H9 (cell line): ENCODE data around the gene CFAP299. TPM values are rescaled to one million over a fixed set of nuclear protein-coding genes. Genes with fewer than 3 reads are reported as not detected.

Experiments
- DNase-seq: peaks from one replicate; pipeline ENCODE4 v3.0.0-alpha.2; 2017
- H2AFZ ChIP-seq: one replicate; pipeline ENCODE4 v1.6.1; 2013; ENCODE audit warnings: mild to moderate bottlenecking, low read length, control low read depth, moderate library complexity
- H2AK5ac ChIP-seq: 2 replicates; pipeline ENCODE4 v1.6.1; 2013; ENCODE audit warnings: low read length, control low read depth, mixed read lengths; ENCODE audit not compliant: insufficient read length
- H2BK120ac ChIP-seq: one replicate; pipeline ENCODE4 v1.6.1; 2013; ENCODE audit warnings: low read depth, mild to moderate bottlenecking, low read length, control low read depth, inconsistent platforms; ENCODE audit not compliant: poor library complexity, severe bottlenecking
- H2BK12ac ChIP-seq: 2 replicates; pipeline ENCODE4 v1.6.1; 2013; ENCODE audit warnings: low read length, control low read depth, mixed read lengths, low read depth; ENCODE audit not compliant: insufficient read length
- H2BK15ac ChIP-seq: 2 replicates; pipeline ENCODE4 v1.6.1; 2013; ENCODE audit warnings: low read depth, low read length, control low read depth
- H2BK20ac ChIP-seq: one replicate; pipeline ENCODE4 v1.6.1; 2013; ENCODE audit warnings: low read depth, mild to moderate bottlenecking, low read length, control low read depth, inconsistent platforms; ENCODE audit not compliant: poor library complexity, severe bottlenecking
- H2BK5ac ChIP-seq: 2 replicates; pipeline ENCODE4 v1.6.1; 2013; ENCODE audit warnings: low read length, control low read depth, mixed read lengths; ENCODE audit not compliant: insufficient read length
- H3K14ac ChIP-seq: 2 replicates; pipeline ENCODE4 v1.6.1; 2013; ENCODE audit warnings: low read length, control low read depth; ENCODE audit not compliant: insufficient read depth
- H3K18ac ChIP-seq: 2 replicates; pipeline ENCODE4 v1.6.1; 2013; ENCODE audit warnings: low read depth, mild to moderate bottlenecking, mixed read lengths, low read length, control low read depth; ENCODE audit not compliant: insufficient read length
- H3K23ac ChIP-seq: 2 replicates; pipeline ENCODE4 v1.6.1; 2013; ENCODE audit warnings: low read length, control low read depth, mixed read lengths, low read depth; ENCODE audit not compliant: insufficient read length
- H3K23me2 ChIP-seq: 2 replicates; pipeline ENCODE4 v1.6.1; 2013; ENCODE audit warnings: low read depth, mild to moderate bottlenecking, mixed read lengths, low read length, control low read depth; ENCODE audit not compliant: insufficient read length, poor library complexity, severe bottlenecking
- H3K27ac ChIP-seq: 2 replicates; pipeline ENCODE4 v1.5.1; 2013; ENCODE audit warnings: low read length, control low read depth, mixed read lengths, low read depth; ENCODE audit not compliant: insufficient read length
- H3K27me3 ChIP-seq: 2 replicates; pipeline ENCODE4 v1.6.1; 2013; ENCODE audit warnings: low read length, control low read depth, inconsistent platforms; ENCODE audit not compliant: insufficient read depth
- H3K4ac ChIP-seq: 2 replicates; pipeline ENCODE4 v1.6.1; 2013; ENCODE audit warnings: low read depth, mild to moderate bottlenecking, control low read depth, inconsistent platforms, low read length, moderate library complexity
- H3K4me1 ChIP-seq: 2 replicates; pipeline ENCODE4 v1.6.1; 2013; ENCODE audit warnings: low read length, control low read depth, inconsistent platforms; ENCODE audit not compliant: insufficient read depth
- H3K4me2 ChIP-seq: 2 replicates; pipeline ENCODE4 v1.6.1; 2013; ENCODE audit warnings: low read length, control low read depth, mixed read lengths; ENCODE audit not compliant: insufficient read length, insufficient read depth
- H3K56ac ChIP-seq: 2 replicates; pipeline ENCODE4 v1.6.1; 2013; ENCODE audit warnings: low read depth, mild to moderate bottlenecking, mixed read lengths, low read length, control low read depth; ENCODE audit not compliant: insufficient read length
- H3K79me1 ChIP-seq: 2 replicates; pipeline ENCODE4 v1.6.1; 2013; ENCODE audit warnings: low read depth, mild to moderate bottlenecking, moderate library complexity, low read length, control low read depth, inconsistent platforms; ENCODE audit not compliant: insufficient read depth, poor library complexity, severe bottlenecking
- H3K79me2 ChIP-seq: 2 replicates; pipeline ENCODE4 v1.6.1; 2013; ENCODE audit warnings: low read length, control low read depth, inconsistent platforms; ENCODE audit not compliant: insufficient read depth
- H3K9ac ChIP-seq: 2 replicates; pipeline ENCODE4 v1.6.1; 2013; ENCODE audit warnings: low read length, control low read depth, mixed read lengths; ENCODE audit not compliant: insufficient read length; ENCODE audit errors: extremely low read depth
- H3K9me3 ChIP-seq: one replicate; pipeline ENCODE4 v1.6.1; 2013; ENCODE audit warnings: low read depth, low read length, inconsistent platforms; ENCODE audit not compliant: control insufficient read depth
- H3T11ph ChIP-seq: one replicate; pipeline ENCODE4 v1.6.1; 2013; ENCODE audit warnings: mild to moderate bottlenecking, low read length, control low read depth, inconsistent platforms
- H4K20me1 ChIP-seq: one replicate; pipeline ENCODE4 v1.6.1; 2013; ENCODE audit not compliant: control insufficient read depth, insufficient read length, insufficient read depth
- H4K5ac ChIP-seq: 2 replicates; pipeline ENCODE4 v1.6.1; 2013; ENCODE audit warnings: low read depth, mild to moderate bottlenecking, mixed read lengths, low read length, control low read depth; ENCODE audit not compliant: insufficient read length
- H4K8ac ChIP-seq: replicated peaks from 2 replicates; pipeline ENCODE4 v1.6.1; 2013; ENCODE audit warnings: low read length, control low read depth, mixed read lengths, low read depth; ENCODE audit not compliant: insufficient read length
- H4K91ac ChIP-seq: 2 replicates; pipeline ENCODE4 v1.6.1; 2013; ENCODE audit warnings: low read depth, mild to moderate bottlenecking, moderate library complexity, mixed read lengths, low read length, control low read depth; ENCODE audit not compliant: insufficient read length
- H3K27ac Mint-ChIP-seq, 3 experiments: 2 replicates in 2 of 3; 3 replicates in 1 of 3; pipeline ENCODE4 v1.8.0; 2020 to 2021; ENCODE audit warnings: mixed read lengths in 3 of 3, mild to moderate bottlenecking in 1 of 3, moderate library complexity in 1 of 3
- H3K27me3 Mint-ChIP-seq: 2 replicates; pipeline ENCODE4 v1.8.0; 2021; ENCODE audit warnings: low read depth, mild to moderate bottlenecking, moderate library complexity, mixed read lengths
- H3K36me3 Mint-ChIP-seq, 3 experiments: 2 replicates in 2 of 3; 3 replicates in 1 of 3; pipeline ENCODE4 v1.8.0; 2020 to 2021; ENCODE audit warnings: low read depth in 3 of 3, mixed read lengths in 3 of 3; ENCODE audit not compliant: insufficient read depth in 1 of 3
- H3K4me1 Mint-ChIP-seq, 2 experiments: 2 replicates each; pipeline ENCODE4 v1.8.0; 2020; ENCODE audit warnings: mixed read lengths in 2 of 2
- H3K4me3 Mint-ChIP-seq, 2 experiments: 2 replicates in 1 of 2; 3 replicates in 1 of 2; pipeline ENCODE4 v1.8.0; 2020 to 2021; ENCODE audit warnings: mild to moderate bottlenecking in 2 of 2, mixed read lengths in 2 of 2, moderate library complexity in 1 of 2
- H3K9me3 Mint-ChIP-seq, 2 experiments: 2 replicates in 1 of 2; 3 replicates in 1 of 2; pipeline ENCODE4 v1.8.0; 2020; ENCODE audit warnings: mild to moderate bottlenecking in 2 of 2, mixed read lengths in 2 of 2, moderate library complexity in 1 of 2
- CTCF ChIP-seq: fragments of 200-600 bp; sonication (generic); conservative IDR thresholded peaks from 3 replicates; pipeline ENCODE4 v1.8.0; 2021; ENCODE audit warnings: antibody characterized with exemption, mild to moderate bottlenecking
- total RNA-seq: library from RNA; stranded (reverse); gene quantifications from 2 replicates; pipeline ENCODE4 v1.2.1, GENCODE V29; 2021

CFAP299 gene
- total RNA-seq, 1 experiment from 2014 or later, result not detected

GRCh38 chr4:80585542-80585941 lies 250.0 kb downstream of the CFAP299 start:
- Histone ChIP-seq H3K27ac (no peak overlapping the region), H4K5ac (no peak overlapping the region), H3K79me2 (no peaks in the 10 kb centered on the region), H3K56ac (no peak overlapping the region), H4K91ac (no peak overlapping the region), H2BK5ac (no peak overlapping the region), H3K9me3 (no peaks in the 10 kb centered on the region), H4K8ac (no peak overlapping the region), H2BK20ac (no peak overlapping the region), H3K14ac (no peak overlapping the region), H2AFZ (no peak overlapping the region), H2BK120ac (no peak overlapping the region), H3K18ac (no peak overlapping the region), H3K4ac (no peak overlapping the region), H3K23me2 (no peaks in the 10 kb centered on the region), H4K20me1 (no peaks in the 10 kb centered on the region), H3K4me1 (no peaks in the 10 kb centered on the region), H2BK15ac (no peak overlapping the region), H2AK5ac (no peak overlapping the region), H3T11ph (no peak overlapping the region), H3K27me3 (no peaks in the 10 kb centered on the region), H3K23ac (no peak overlapping the region), H3K4me2 (no peak overlapping the region), H3K9ac (no peak overlapping the region), H3K79me1 (no peaks in the 10 kb centered on the region), H2BK12ac (no peak overlapping the region)
- no peaks in the 10 kb centered on the region for H3K4me1 Mint-ChIP-seq
- H3K27me3 Mint-ChIP-seq, result no peaks in the 10 kb centered on the region
- no peak for DNase-seq
- no peaks in the 10 kb centered on the region for H3K9me3 Mint-ChIP-seq
- H3K4me3 Mint-ChIP-seq, result no peak overlapping the region
- no peaks in the 10 kb centered on the region; a peak in 1 of 7 replicates for H3K36me3 Mint-ChIP-seq
- no peak overlapping the region for H3K27ac Mint-ChIP-seq
- no peak for TF ChIP-seq CTCF
